ENCODE results near the gene KIAA1328. TPM values are rescaled to one million over a fixed set of nuclear protein-coding genes. Genes with fewer than 3 reads are reported as not detected.

The KIAA1328 gene
- polyA plus RNA-seq, 1 donor from 2014 or later: 8.5 TPM

DNA sequence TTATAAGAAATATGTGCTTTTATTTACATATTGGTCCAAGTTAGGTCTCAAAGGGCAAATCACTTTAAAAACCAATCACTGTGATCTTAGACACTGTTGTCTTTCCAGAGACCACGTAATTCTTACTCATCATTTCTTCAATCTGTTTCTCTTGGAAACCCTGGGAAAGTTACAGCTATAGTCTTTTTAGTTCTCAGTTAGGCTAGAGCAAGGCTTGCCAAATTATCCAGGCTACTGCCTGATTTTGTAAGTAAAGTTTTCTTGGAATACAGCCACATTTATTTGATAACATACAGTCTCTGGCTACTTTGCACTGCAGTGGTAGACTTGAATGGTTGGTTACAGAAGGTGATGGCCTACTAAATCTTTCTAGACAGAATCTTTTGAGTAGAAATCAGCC is 106.0 kb downstream of the KIAA1328 start (continued):
- TF ChIP-seq EP300 (conservative IDR thresholded peaks at IDR 0.05; ENCODE audit: poor library complexity, severe bottlenecking): no peak
- TF ChIP-seq RAD21 (conservative IDR thresholded peaks at IDR 0.05): no peak

DNA sequence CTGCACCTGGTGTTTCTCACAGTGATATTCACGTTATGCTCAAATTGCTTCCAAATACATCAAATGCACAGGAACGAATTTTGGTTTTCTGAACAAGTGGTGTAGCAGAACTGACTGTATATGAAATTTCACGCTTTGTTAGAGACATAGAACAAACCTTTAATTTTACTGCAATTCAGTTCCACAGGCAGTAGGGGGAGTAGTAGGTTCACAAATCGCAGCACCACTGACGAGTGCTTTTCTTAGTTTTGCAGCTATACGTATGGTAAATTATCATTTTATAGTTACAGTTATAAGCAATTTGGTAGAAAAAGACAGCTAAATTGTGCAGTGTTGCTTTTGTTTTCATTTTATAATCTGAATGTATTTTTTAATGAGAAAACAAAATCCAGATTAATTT is 113.3 kb downstream of the KIAA1328 start:
- Histone ChIP-seq H3K9me2 (ENCODE audit: insufficient read depth, low read length) (no peaks in the 10 kb centered on the region), H3K27ac (ENCODE audit: low read length) (no peak overlapping the region), H3K36me3 (ENCODE audit: insufficient read depth, low read length) (peaks cover 4% of the 10 kb centered on the region), H3K79me2 (replicated peaks; ENCODE audit: insufficient read depth, low read length) (no peaks in the 10 kb centered on the region), H3K27me3 (ENCODE audit: insufficient read depth, low read depth, low read length) (no peaks in the 10 kb centered on the region), H2AFZ (ENCODE audit: low read depth, low read length) (no peak overlapping the region), H3F3A (ENCODE audit: insufficient read depth, low read length, poor library complexity, severe bottlenecking) (no peaks in the 10 kb centered on the region), H3K9me3 (ENCODE audit: low read length) (no peaks in the 10 kb centered on the region), H3K9ac (ENCODE audit: low read length) (no peak overlapping the region), H3K4me2 (ENCODE audit: low read length) (no peak overlapping the region), H3K4me3 (ENCODE audit: low read length) (no peak overlapping the region), H4K20me1 (ENCODE audit: insufficient read depth) (no peaks in the 10 kb centered on the region)
- TF ChIP-seq, protein P1, sequence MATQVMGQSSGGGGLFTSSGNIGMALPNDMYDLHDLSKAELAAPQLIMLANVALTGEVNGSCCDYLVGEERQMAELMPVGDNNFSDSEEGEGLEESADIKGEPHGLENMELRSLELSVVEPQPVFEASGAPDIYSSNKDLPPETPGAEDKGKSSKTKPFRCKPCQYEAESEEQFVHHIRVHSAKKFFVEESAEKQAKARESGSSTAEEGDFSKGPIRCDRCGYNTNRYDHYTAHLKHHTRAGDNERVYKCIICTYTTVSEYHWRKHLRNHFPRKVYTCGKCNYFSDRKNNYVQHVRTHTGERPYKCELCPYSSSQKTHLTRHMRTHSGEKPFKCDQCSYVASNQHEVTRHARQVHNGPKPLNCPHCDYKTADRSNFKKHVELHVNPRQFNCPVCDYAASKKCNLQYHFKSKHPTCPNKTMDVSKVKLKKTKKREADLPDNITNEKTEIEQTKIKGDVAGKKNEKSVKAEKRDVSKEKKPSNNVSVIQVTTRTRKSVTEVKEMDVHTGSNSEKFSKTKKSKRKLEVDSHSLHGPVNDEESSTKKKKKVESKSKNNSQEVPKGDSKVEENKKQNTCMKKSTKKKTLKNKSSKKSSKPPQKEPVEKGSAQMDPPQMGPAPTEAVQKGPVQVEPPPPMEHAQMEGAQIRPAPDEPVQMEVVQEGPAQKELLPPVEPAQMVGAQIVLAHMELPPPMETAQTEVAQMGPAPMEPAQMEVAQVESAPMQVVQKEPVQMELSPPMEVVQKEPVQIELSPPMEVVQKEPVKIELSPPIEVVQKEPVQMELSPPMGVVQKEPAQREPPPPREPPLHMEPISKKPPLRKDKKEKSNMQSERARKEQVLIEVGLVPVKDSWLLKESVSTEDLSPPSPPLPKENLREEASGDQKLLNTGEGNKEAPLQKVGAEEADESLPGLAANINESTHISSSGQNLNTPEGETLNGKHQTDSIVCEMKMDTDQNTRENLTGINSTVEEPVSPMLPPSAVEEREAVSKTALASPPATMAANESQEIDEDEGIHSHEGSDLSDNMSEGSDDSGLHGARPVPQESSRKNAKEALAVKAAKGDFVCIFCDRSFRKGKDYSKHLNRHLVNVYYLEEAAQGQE (IDR thresholded peaks at IDR 0.05; ENCODE audit: borderline replicate concordance): no peak
- TF ChIP-seq SMC3 (conservative IDR thresholded peaks at IDR 0.05; ENCODE audit: poor library complexity) (no peak), EZH2 (IDR thresholded peaks at IDR 0.05; ENCODE audit: borderline replicate concordance, insufficient read depth, low read length, poor library complexity, severe bottlenecking) (no peak), RAD21 (conservative IDR thresholded peaks at IDR 0.05) (peak; percentile 62), TAF1 (IDR thresholded peaks at IDR 0.05; ENCODE audit: low read depth) (no peak)
- TF ChIP-seq, protein P2, sequence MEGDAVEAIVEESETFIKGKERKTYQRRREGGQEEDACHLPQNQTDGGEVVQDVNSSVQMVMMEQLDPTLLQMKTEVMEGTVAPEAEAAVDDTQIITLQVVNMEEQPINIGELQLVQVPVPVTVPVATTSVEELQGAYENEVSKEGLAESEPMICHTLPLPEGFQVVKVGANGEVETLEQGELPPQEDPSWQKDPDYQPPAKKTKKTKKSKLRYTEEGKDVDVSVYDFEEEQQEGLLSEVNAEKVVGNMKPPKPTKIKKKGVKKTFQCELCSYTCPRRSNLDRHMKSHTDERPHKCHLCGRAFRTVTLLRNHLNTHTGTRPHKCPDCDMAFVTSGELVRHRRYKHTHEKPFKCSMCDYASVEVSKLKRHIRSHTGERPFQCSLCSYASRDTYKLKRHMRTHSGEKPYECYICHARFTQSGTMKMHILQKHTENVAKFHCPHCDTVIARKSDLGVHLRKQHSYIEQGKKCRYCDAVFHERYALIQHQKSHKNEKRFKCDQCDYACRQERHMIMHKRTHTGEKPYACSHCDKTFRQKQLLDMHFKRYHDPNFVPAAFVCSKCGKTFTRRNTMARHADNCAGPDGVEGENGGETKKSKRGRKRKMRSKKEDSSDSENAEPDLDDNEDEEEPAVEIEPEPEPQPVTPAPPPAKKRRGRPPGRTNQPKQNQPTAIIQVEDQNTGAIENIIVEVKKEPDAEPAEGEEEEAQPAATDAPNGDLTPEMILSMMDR (IDR thresholded peaks at IDR 0.05; ENCODE audit: poor library complexity, severe bottlenecking): peak; percentile 59

DNA sequence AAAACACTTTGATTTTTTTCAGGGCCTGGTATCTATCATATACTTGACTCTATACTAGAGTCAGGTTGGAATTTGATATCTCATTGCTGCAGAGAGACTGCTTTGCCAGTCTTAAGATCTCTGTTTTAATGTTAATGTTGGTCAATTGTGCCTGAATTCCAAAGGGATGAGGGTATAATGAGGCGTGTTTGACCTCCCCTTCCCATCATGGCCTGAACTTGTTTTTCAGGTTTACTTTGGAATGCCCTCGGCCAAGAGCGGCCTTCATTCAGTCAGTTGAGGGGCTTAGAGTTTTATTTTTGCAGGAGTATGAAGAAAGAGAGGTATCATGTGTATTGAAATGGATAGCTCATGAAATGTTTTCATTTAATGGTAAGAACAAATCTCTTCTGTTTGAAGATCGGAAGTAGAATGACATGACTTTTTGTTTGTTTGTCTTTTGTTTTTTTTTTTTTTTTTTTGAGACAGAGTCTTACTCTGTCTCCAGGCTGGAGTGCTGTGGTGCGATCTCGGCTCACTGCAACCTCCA is 119.0 kb downstream of the KIAA1328 start:
- H3K27ac ChIP-seq (ENCODE audit: low read length): no peak overlapping the region

More for the DNA sequence above, 119.0 kb downstream of the KIAA1328 start:
- TF ChIP-seq EP300 (conservative IDR thresholded peaks at IDR 0.05; ENCODE audit: poor library complexity, severe bottlenecking): no peak
- TF ChIP-seq, protein P2 (IDR thresholded peaks at IDR 0.05; ENCODE audit: poor library complexity, severe bottlenecking): no peak
- no peak for TF ChIP-seq SMC3 (conservative IDR thresholded peaks at IDR 0.05; ENCODE audit: poor library complexity)
- no peak for TF ChIP-seq TAF1 (IDR thresholded peaks at IDR 0.05; ENCODE audit: low read depth)
- TF ChIP-seq, protein P1 (IDR thresholded peaks at IDR 0.05; ENCODE audit: borderline replicate concordance): no peak
- no peak for TF ChIP-seq MXI1 (conservative IDR thresholded peaks at IDR 0.05; ENCODE audit: poor library complexity, severe bottlenecking)
- no peak for TF ChIP-seq RAD21 (conservative IDR thresholded peaks at IDR 0.05)
- no peak for TF ChIP-seq EZH2 (IDR thresholded peaks at IDR 0.05; ENCODE audit: borderline replicate concordance, insufficient read depth, low read length, poor library complexity, severe bottlenecking)
- no peak for TF ChIP-seq POLR2AphosphoS5 (IDR thresholded peaks at IDR 0.05)
- H3K9ac ChIP-seq (ENCODE audit: low read length): no peak overlapping the region
- H2AFZ ChIP-seq (ENCODE audit: low read depth, low read length): no peak overlapping the region
- H3K9me2 ChIP-seq (ENCODE audit: insufficient read depth, low read length): no peaks in the 10 kb centered on the region
- no peak overlapping the region for H3K4me3 ChIP-seq (ENCODE audit: low read length)
- no peaks in the 10 kb centered on the region for H3K79me2 ChIP-seq (replicated peaks; ENCODE audit: insufficient read depth, low read length)
- no peaks in the 10 kb centered on the region for H3K9me3 ChIP-seq (ENCODE audit: low read length)
- no peaks in the 10 kb centered on the region for H4K20me1 ChIP-seq (ENCODE audit: insufficient read depth)
- no peaks in the 10 kb centered on the region for H3K36me3 ChIP-seq (ENCODE audit: insufficient read depth, low read length)
- H3F3A ChIP-seq (ENCODE audit: insufficient read depth, low read length, poor library complexity, severe bottlenecking): no peaks in the 10 kb centered on the region
- H3K27me3 ChIP-seq (ENCODE audit: insufficient read depth, low read depth, low read length): no peaks in the 10 kb centered on the region
- H3K4me2 ChIP-seq (ENCODE audit: low read length): no peak overlapping the region

Data from neural cell (in vitro differentiated cells).